GM19468 (cell line): Measurements from ENCODE around the gene CNPY1.

ENCODE experiments used
- ATAC-seq: cut with Tn5 transposase; IDR thresholded peaks from one replicate; pipeline ENCODE4 v1.9.1; 2021; ENCODE audit warnings: mild to moderate bottlenecking, moderate library complexity, moderate number of reproducible peaks; ENCODE audit not compliant: unreplicated experiment; ENCODE audit errors: extremely low read depth

CNPY1 gene

GRCh38 chr7:155470686-155471638, 75.4 kb downstream of the CNPY1 start:
- no peak for ATAC-seq

GRCh38 chr7:155470186-155470487, 76.2 kb downstream of the CNPY1 start:
- no peak for ATAC-seq

DNA sequence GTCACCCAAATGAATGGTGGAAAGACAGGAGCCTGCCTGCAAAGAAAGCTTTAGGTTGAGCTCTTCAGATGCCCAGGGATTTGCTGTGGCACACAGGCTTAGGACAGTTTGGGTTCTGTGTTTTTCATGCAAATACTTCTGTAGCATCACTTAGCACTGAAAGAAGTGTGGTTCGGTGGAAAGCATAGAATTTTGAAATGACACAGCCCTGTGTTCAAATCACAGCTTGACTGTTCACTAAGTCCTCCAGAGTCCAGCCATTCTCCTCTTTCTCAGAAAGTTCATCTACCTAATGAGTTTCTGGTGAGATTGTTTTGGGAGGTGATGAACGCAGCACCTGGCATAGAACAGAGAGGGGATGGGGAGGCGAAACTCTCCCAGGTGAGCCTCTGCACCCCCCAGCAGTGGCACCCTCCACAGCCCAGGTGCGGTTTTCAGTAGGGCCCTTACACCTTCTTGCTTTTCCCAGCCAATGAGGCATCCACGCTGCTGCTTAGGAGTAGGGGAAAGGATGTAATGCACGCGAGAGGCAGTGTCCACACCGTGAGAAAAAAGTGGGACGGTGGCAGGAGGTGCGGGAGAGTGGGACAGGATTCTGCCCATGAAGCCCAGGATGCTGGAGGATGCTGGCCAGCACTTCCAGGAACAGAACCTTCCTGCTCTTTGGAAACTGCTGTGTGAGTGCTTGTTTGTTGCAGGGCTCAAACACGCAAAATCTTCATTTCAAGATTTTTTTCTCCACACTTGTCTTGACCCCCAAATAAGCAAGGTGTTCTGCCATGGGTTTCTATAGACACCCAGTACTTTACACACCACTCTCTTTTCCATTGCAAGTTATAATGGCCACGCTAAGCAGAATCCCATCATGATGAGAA, 76.8 kb downstream of the CNPY1 start:
- no peak for ATAC-seq

- no peak for ATAC-seq
These were observed 77.6 kb downstream of the CNPY1 start for GRCh38 chr7:155468785-155469148.

DNA sequence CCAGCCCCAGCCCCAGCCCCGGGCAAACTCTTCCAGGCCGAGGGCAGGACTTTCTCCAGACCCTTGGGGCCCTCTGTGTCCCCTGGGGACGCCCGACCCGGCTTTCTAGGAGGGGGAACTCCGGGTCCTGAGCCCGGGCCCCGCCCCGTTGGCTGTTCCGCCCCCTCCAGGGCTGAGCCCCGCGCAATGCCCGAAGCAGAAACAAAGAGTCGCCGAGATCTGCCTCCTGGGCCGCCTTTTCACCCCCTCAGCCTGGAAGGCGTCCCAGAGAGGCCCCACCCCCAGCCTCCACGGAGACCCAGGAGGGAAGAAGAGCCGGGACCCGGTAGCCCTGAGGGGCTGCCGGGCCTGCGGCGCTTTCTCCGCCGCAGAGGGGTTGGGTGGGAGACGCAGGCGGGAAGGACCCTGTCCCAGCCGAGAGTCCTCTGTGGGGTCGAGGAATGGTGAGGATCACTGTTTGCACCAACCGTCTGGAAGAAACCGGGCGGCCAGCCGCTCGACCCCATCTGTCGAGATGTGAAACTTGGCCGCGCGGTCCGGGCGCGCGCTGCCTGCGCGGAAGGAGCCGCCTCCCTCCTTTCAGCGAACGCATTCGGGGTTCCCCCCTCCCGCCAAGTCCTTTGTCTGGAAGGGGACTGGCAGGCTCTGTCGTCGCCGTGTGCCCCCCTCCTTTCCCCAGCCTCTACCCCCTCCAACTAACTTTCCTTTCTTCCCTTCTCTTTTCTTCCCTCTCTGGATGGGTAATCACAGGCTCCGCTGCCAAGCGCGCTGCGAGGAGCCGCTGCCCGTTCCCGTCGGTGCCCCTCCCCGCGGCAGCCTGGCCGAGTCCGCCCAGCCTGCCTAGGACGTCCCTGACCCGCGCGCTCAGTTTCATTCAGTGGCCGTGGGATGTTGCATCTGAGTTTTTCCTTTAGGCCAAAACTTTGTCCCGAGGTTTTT, 78.2 kb downstream of the CNPY1 start:
- ATAC-seq = no peak

GRCh38 chr7:155466814-155467733, 79.3 kb downstream of the CNPY1 start:
- no peak for ATAC-seq

DNA sequence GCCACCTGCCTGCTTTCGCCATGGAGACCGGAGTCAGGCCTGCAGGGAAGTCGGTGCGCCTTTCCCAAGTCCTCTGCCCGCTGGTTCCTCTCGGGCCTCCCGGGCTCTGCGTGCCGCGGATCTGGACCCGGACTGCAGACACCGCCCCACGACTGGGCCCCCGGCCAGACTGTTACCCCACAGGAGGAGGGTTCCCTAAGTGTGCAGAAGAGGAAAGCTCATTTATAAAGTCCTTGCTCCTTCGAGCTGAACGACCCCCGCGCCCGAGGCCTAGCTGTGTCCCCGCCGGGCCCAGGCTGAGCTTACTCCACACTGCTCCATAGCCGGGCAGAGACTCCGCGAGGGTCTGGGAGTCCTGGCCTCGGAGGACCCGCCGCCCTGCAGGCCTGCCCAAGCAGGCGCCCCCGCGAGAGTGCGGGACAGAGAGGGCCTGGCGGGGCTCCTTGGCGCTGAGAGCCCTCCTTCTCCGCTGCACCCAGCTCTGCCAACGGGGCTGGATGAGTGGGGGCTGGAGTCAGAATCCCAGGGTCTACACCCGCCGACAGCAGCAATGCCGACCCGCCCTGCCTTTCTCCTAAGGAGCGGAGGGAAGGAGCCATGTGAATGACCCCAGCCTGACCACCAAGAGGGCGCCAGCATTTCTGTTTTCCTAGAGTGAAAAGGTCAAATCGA, 80.1 kb downstream of the CNPY1 start:
- no peak for ATAC-seq

GRCh38 chr7:155465761-155466141, 80.6 kb downstream of the CNPY1 start:
- ATAC-seq = no peak

DNA sequence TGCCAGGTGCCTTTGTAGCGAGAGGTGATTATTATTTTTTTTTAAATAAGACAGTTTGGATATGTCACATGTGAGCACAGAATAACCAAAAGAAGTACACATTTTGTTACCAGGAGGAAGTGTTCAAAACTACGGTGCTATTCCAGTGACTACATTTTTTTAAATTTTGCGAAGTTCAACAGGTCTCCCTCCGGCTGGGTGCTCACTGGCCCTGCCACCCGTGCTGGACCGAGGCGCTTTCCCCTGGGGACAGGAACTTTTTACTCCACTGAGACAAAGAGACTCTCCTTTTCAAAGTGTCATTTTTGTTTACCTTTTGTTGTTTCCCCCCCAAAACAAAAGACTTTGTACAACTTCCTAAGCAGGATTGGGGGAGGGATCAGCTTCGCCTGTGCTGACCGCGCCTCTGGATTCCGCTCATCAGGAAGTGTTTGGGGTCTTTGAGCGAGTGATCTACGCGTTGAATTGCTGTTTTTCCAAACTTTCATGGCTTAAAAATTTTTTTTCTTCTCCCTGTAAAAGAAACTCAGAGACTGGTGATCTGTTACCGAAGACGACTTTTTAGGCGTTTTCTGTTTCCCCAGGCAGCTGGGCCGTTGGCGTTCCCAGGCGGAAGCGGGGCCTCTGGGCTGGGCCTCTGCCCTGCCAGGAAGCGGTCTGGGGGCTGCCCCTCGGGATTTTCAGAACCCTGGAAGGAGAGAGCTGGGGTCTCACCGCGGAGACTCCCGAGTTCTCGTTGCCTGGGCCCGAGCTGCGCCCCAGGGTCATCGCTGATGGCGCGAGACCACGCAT, 81.2 kb downstream of the CNPY1 start:
- ATAC-seq = no peak

- ATAC-seq = no peak
These were observed 82.2 kb downstream of the CNPY1 start for GRCh38 chr7:155464183-155464582.

DNA sequence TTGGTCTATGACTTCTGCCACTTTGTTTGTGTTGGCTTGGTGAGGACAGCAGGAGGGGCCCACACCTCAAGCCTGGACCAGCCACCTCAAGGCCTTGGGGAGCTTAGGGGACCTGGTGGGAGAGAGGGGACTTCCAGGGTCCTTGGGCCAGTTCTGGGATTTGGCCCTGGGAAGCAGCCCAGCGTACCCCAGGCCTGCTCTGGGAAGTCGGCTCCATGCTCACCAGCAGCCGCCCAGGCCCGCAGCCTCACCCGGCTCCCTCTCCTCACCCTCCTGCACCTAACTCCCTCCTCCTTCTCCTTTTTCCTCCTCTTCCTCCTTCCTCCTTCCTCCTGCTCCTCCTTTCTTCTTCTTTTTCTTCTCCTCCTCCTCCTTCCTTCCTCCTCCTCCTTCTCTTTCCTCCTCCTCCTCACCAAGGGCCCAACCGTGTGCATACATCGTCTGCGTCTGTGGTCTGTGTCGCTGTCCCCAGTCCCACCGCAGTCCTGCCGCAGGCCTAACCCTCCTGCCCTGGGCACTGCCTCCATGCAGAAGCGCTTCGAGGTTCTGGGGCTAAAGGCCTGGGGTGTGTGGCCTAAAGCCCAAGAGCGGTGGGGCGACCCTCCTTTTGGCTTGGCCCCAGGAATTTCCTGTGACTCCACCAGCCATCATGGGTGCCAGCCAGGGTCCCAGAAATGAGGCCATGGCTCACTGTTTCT, 83.1 kb downstream of the CNPY1 start:
- no peak for ATAC-seq

- ATAC-seq = no peak
These were observed 84.1 kb downstream of the CNPY1 start for GRCh38 chr7:155462163-155462735.

GRCh38 chr7:155461631-155462030, 84.7 kb downstream of the CNPY1 start:
- no peak for ATAC-seq

- no peak for ATAC-seq
These were observed 85.3 kb downstream of the CNPY1 start for GRCh38 chr7:155460926-155461613.

DNA sequence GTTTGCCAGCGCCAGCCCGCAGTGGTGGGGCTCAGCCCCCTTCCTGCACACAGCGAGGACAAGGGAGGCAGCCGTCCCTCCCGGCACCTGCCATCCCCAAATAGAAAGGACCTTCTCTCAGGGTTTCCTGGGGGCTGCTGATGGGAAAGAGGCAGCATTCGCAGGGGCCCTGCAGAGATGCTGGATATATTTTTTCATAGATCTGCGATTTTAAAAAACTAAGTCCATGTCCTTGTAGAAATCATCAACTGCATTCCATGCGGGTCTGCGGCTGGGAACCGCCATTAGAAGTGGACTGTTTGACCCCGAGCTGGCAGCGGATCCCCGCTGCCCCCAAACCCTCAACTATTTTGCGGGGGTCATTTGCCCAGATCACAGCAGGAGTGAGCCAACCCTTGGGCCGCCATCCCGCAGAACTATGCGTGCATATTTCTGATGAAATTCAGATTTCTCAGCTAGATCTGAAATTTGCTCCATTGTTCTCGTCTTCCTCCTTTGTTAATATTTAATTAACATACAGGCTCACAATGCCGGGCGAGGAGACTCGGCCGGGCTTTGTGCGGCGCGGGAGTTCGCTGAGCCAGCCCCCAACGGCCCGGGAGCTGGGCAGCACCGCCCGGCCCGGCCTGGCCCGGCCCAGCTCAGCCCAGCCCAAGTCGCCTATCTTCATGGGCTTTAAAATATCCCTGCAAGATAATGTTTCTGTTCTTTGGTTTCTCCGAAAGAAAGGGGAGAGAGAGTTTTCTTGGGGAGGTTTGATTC, 86.5 kb downstream of the CNPY1 start:
- ATAC-seq = no peak
